Liver (tissue), 9 donors: ENCODE measurements around the gene ZBTB47. TPM values are rescaled to one million over a fixed set of nuclear protein-coding genes. Genes with fewer than 3 reads are reported as not detected.

Experiments used
- DNase-seq: peaks from one replicate; pipeline ENCODE4 v3.0.0-alpha.2; 2017; ENCODE audit warnings: low spot score
- H3K27ac ChIP-seq, 2 donors: one replicate each; pipeline ENCODE4 v1.7.0; 2013; ENCODE audit warnings: inconsistent platforms in 2 of 2, low read length in 2 of 2, control low read depth in 1 of 2, low read depth in 1 of 2, mild to moderate bottlenecking in 1 of 2
- H3K27me3 ChIP-seq, 4 donors: one replicate each; pipeline versions ENCODE4 v1.6.1 to v1.7.0; 2013; ENCODE audit warnings: low read length in 3 of 4, inconsistent platforms in 1 of 4, mild to moderate bottlenecking in 1 of 4, moderate library complexity in 1 of 4; ENCODE audit not compliant: control insufficient read depth in 4 of 4, insufficient read depth in 4 of 4
- H3K36me3 ChIP-seq, 4 donors: one replicate each; pipeline versions ENCODE4 v1.6.1 to v1.7.0; 2013; ENCODE audit warnings: low read length in 3 of 4, mild to moderate bottlenecking in 3 of 4, low read depth in 1 of 4, moderate library complexity in 1 of 4; ENCODE audit not compliant: control insufficient read depth in 4 of 4, insufficient read depth in 3 of 4
- H3K4me1 ChIP-seq, 4 donors: one replicate each; pipeline versions ENCODE4 v1.6.1 to v1.7.0; 2013; ENCODE audit warnings: low read length in 3 of 4, mild to moderate bottlenecking in 3 of 4, moderate library complexity in 1 of 4; ENCODE audit not compliant: control insufficient read depth in 4 of 4, insufficient read depth in 4 of 4
- H3K4me3 ChIP-seq, 3 donors: one replicate each; pipeline versions ENCODE4 v1.6.1 to v1.7.0; 2013; ENCODE audit warnings: low read length in 3 of 3, control low read depth in 1 of 3, low read depth in 1 of 3, mild to moderate bottlenecking in 1 of 3
- H3K9ac ChIP-seq, 2 donors: one replicate each; pipeline ENCODE4 v1.7.0; 2013; ENCODE audit warnings: low read length in 2 of 2, mild to moderate bottlenecking in 2 of 2, moderate library complexity in 2 of 2, control low read depth in 1 of 2, low read depth in 1 of 2
- H3K9me3 ChIP-seq, 4 donors: one replicate each; pipeline versions ENCODE4 v1.6.1 to v1.7.0; 2013; ENCODE audit warnings: low read length in 3 of 4; ENCODE audit not compliant: control insufficient read depth in 4 of 4
- CTCF ChIP-seq: fragments of 150-350 bp; IDR thresholded peaks from 2 replicates; pipeline ENCODE4 v1.5.1; 2017; ENCODE audit warnings: improper control_type of control experiment, low read depth, low read length; ENCODE audit not compliant: missing input control
- EGR1 ChIP-seq, 2 donors: IDR thresholded peaks; 2 replicates each; pipeline ENCODE4 v1.6.1; 2016 to 2018; ENCODE audit warnings: antibody characterized with exemption in 2 of 2, low read depth in 2 of 2
- FOXA1 ChIP-seq: IDR thresholded peaks from 2 replicates; pipeline ENCODE4 v1.6.1; 2016; ENCODE audit warnings: antibody characterized with exemption
- FOXA2 ChIP-seq: IDR thresholded peaks from 2 replicates; pipeline ENCODE4 v1.6.1; 2016; ENCODE audit warnings: antibody characterized with exemption
- GABPA ChIP-seq, 2 donors: IDR thresholded peaks in 1 of 2; conservative IDR thresholded peaks in 1 of 2; 2 replicates each; pipeline ENCODE4 v1.6.1; 2016; ENCODE audit warnings: antibody characterized with exemption in 2 of 2, mild to moderate bottlenecking in 1 of 2, moderate library complexity in 1 of 2
- HNF4A ChIP-seq, 2 donors: conservative IDR thresholded peaks; 2 replicates each; pipeline ENCODE4 v1.6.1; 2016; ENCODE audit warnings: antibody characterized with exemption in 2 of 2, mild to moderate bottlenecking in 2 of 2
- HNF4G ChIP-seq: IDR thresholded peaks from 2 replicates; pipeline ENCODE4 v1.6.1; 2016; ENCODE audit warnings: antibody characterized with exemption
- JUND ChIP-seq, 2 donors: IDR thresholded peaks; 2 replicates each; pipeline ENCODE4 v1.6.1; 2016; ENCODE audit warnings: antibody characterized with exemption in 2 of 2
- NR2F2 ChIP-seq: IDR thresholded peaks from 2 replicates; pipeline ENCODE4 v1.6.1; 2016; ENCODE audit warnings: antibody characterized with exemption
- RAD21 ChIP-seq, 2 donors: IDR thresholded peaks; 2 replicates each; pipeline ENCODE4 v1.6.1; 2016; ENCODE audit warnings: antibody characterized with exemption in 2 of 2, mild to moderate bottlenecking in 2 of 2
- REST ChIP-seq: IDR thresholded peaks from 2 replicates; pipeline ENCODE4 v1.6.1; 2016; ENCODE audit warnings: antibody characterized with exemption, mild to moderate bottlenecking
- RXRA ChIP-seq, 2 donors: IDR thresholded peaks; 2 replicates each; pipeline ENCODE4 v1.6.1; 2017 to 2018; ENCODE audit warnings: antibody characterized with exemption in 2 of 2, mild to moderate bottlenecking in 1 of 2
- SP1 ChIP-seq: IDR thresholded peaks from 2 replicates; pipeline ENCODE4 v1.6.1; 2018; ENCODE audit warnings: antibody characterized with exemption, mild to moderate bottlenecking
- TAF1 ChIP-seq: conservative IDR thresholded peaks from 2 replicates; pipeline ENCODE4 v1.6.1; 2016; ENCODE audit warnings: antibody characterized with exemption, mild to moderate bottlenecking
- YY1 ChIP-seq: IDR thresholded peaks from 2 replicates; pipeline ENCODE4 v1.6.1; 2016; ENCODE audit warnings: antibody characterized with exemption, mild to moderate bottlenecking
- ZBTB33 ChIP-seq: IDR thresholded peaks from 2 replicates; pipeline ENCODE4 v1.6.1; 2016; ENCODE audit warnings: antibody characterized with exemption
- WGBS: extraction: QIAGEN DNeasy Blood & Tissue Kit; methylation state at CpG from one replicate; pipeline ENCODE4 v1.1.7; 2013; 5-methylcytosine and 5-hydroxymethylcytosine counted together
- polyA plus RNA-seq, 2 donors: library from polyadenylated mRNA; stranded (reverse) in 1 of 2; unstranded in 1 of 2; fragments of 200-250 nt in 1 of 2; fragments of >200 nt in 1 of 2; fragmentation: Nextera tagmentation in 1 of 2; extraction: Ambion mirVana in 1 of 2; gene quantifications; one replicate each; pipeline versions ENCODE4 v1.2.1 to v1.2.3, GENCODE V29; 2013 to 2015
- total RNA-seq, 2 donors: library from RNA; depleted of rRNA; stranded (reverse); fragments of >200 nt; gene quantifications; one replicate each; pipeline ENCODE4 v1.2.3, GENCODE V29; 2014
- TF ChIP-seq, protein P1 (sequence below): IDR thresholded peaks from 2 replicates; pipeline ENCODE4 v1.6.1; 2016; ENCODE audit warnings: antibody characterized with exemption
- TF ChIP-seq, protein P2 (sequence below): IDR thresholded peaks from 2 replicates; pipeline ENCODE4 v1.6.1; 2016; ENCODE audit warnings: antibody characterized with exemption
- donor health status: healthy.
- donor health status: healthy.
- donor health status: healthy.
- donor health status: healthy.
- donor health status: healthy.

ZBTB47 gene
- total and polyA plus RNA-seq, 4 donors = 0.42 to 7.4 (median 4.2) TPM

- H3K36me3 ChIP-seq = no peaks in the 10 kb centered on the region
- WGBS = 96% methylated on average over 1 of the region's 1 CpG
- TF ChIP-seq RAD21 (IDR thresholded peaks at IDR 0.05) (no peak), RXRA (IDR thresholded peaks at IDR 0.05) (no peak), FOXA2 (no peak), NR2F2 (no peak), HNF4G (no peak), EGR1 (IDR thresholded peaks at IDR 0.05; ENCODE audit: low read depth in 2 of 2) (no peak), YY1 (no peak), FOXA1 (no peak), JUND (IDR thresholded peaks at IDR 0.05) (no peak), SP1 (no peak), TAF1 (no peak), HNF4A (conservative IDR thresholded peaks at IDR 0.05) (no peak)
- TF ChIP-seq, protein P1, sequence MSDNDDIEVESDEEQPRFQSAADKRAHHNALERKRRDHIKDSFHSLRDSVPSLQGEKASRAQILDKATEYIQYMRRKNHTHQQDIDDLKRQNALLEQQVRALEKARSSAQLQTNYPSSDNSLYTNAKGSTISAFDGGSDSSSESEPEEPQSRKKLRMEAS = no peak
These were observed 26.8 kb downstream of the ZBTB47 start for GRCh38 chr3:42680271-42680670.

GRCh38 chr3:42680806-42681205 lies 27.3 kb downstream of the ZBTB47 start:
- Histone ChIP-seq H3K9me3 (peaks cover 0 to 2% (median 0%) of the 10 kb centered on the region in 4 donors), H3K27me3 (no peaks in the 10 kb centered on the region), H3K4me3 (no peak overlapping the region), H3K4me1 (no peaks in the 10 kb centered on the region), H3K36me3 (no peaks in the 10 kb centered on the region), H3K27ac (no peak overlapping the region), H3K9ac (no peak overlapping the region)
- no peak for DNase-seq
- no peak for TF ChIP-seq CTCF
- no peak for TF ChIP-seq JUND (IDR thresholded peaks at IDR 0.05)
- no peak for TF ChIP-seq ZBTB33
- no peak for TF ChIP-seq YY1
- no peak for TF ChIP-seq NR2F2
- TF ChIP-seq EGR1 (IDR thresholded peaks at IDR 0.05; ENCODE audit: low read depth in 2 of 2) = no peak
- TF ChIP-seq RXRA (IDR thresholded peaks at IDR 0.05) = no peak
- TF ChIP-seq HNF4A (conservative IDR thresholded peaks at IDR 0.05) = no peak
- no peak for TF ChIP-seq FOXA2
- no peak for TF ChIP-seq HNF4G
- TF ChIP-seq FOXA1 = no peak
- TF ChIP-seq, protein P2, sequence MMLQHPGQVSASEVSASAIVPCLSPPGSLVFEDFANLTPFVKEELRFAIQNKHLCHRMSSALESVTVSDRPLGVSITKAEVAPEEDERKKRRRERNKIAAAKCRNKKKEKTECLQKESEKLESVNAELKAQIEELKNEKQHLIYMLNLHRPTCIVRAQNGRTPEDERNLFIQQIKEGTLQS = no peak
- TF ChIP-seq TAF1 = no peak
- TF ChIP-seq REST = no peak
- no peak for TF ChIP-seq GABPA (IDR thresholded peaks at IDR 0.05 in 1 of 2, conservative IDR thresholded peaks at IDR 0.05 in 1 of 2)
- no peak for TF ChIP-seq RAD21 (IDR thresholded peaks at IDR 0.05)
- no peak for TF ChIP-seq SP1
- TF ChIP-seq, protein P1 = no peak
- 84% methylated on average over 4 of the region's 4 CpGs for WGBS

More at GRCh38 chr3:42680271-42680670, 26.8 kb downstream of the ZBTB47 start:
- no peak for DNase-seq
- Histone ChIP-seq H3K4me3 (no peak overlapping the region), H3K27ac (no peak overlapping the region), H3K9ac (no peak overlapping the region), H3K27me3 (no peaks in the 10 kb centered on the region), H3K4me1 (no peaks in the 10 kb centered on the region), H3K9me3 (peaks cover 0 to 2% (median 0%) of the 10 kb centered on the region in 4 donors)
